ENCODE measurements around the gene CDH12.
"Not testable (repeated sequence)": the region's sequence is repeated elsewhere in the genome, so short reads cannot be mapped to it uniquely, and the experiment has no call there.

DNA sequence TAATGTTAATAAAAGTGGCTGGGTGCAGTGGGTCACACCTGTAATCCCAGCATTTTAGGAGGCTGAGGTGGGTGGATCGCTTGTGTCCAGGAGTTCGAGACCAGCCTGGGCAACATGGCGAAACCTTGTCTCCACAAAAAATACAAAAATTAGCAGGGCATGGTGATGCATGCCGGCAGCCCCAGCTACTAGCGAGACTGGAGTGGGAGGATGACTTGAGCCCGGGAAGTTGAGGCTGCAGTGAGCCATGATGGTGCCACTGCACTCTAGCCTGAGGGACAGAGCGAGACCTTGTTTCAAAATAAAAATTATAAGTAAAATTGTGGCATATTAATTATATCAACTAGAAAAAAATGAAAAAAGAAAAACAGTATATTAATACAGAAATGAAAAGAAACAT is 336.6 kb downstream of the CDH12 start:
- TF ChIP-seq, protein P1, sequence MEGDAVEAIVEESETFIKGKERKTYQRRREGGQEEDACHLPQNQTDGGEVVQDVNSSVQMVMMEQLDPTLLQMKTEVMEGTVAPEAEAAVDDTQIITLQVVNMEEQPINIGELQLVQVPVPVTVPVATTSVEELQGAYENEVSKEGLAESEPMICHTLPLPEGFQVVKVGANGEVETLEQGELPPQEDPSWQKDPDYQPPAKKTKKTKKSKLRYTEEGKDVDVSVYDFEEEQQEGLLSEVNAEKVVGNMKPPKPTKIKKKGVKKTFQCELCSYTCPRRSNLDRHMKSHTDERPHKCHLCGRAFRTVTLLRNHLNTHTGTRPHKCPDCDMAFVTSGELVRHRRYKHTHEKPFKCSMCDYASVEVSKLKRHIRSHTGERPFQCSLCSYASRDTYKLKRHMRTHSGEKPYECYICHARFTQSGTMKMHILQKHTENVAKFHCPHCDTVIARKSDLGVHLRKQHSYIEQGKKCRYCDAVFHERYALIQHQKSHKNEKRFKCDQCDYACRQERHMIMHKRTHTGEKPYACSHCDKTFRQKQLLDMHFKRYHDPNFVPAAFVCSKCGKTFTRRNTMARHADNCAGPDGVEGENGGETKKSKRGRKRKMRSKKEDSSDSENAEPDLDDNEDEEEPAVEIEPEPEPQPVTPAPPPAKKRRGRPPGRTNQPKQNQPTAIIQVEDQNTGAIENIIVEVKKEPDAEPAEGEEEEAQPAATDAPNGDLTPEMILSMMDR (IDR thresholded peaks at IDR 0.05), result not testable (repeated sequence)
- TF ChIP-seq EP300 (IDR thresholded peaks at IDR 0.05), result not testable (repeated sequence)

Measured in ovary (tissue), 3 donors.